Measurements from ENCODE around the gene DND1.
A peak's percentile ranks its signal among the peaks of the same experiment; 100 is the strongest.
"Not testable (repeated sequence)": the region's sequence is repeated elsewhere in the genome, so short reads cannot be mapped to it uniquely, and the experiment has no call there.

The DND1 gene

GRCh38 chr5:140671472-140672125 lies 1.8 kb downstream of the DND1 start:
- no peak for DNase-seq

GRCh38 chr5:140671035-140671434 lies 2.3 kb downstream of the DND1 start:
- DNase-seq = not testable (repeated sequence)

- DNase-seq = peak; percentile 96
Observed at GRCh38 chr5:140664359-140665119, 8.8 kb downstream of the DND1 start, which contains the start of gene WDR55. Gene WDR55 (plus strand): TSS chr5:140664904. CDS start chr5:140664913, 9 bp downstream.

- no peak for DNase-seq
Observed at GRCh38 chr5:140664030-140664358, 9.4 kb downstream of the DND1 start.

GRCh38 chr5:140660371-140660770 lies 13.0 kb downstream of the DND1 start:
- DNase-seq = not testable (repeated sequence)

- DNase-seq = no peak
Observed at GRCh38 chr5:140658870-140659269, 14.5 kb downstream of the DND1 start.

- DNase-seq = peak; percentile 49
Observed at GRCh38 chr5:140647042-140647419, 26.3 kb downstream of the DND1 start.

GRCh38 chr5:140642718-140643117 lies 30.7 kb downstream of the DND1 start:
- no peak for DNase-seq

- no peak for DNase-seq
Observed at GRCh38 chr5:140641716-140642115, 31.7 kb downstream of the DND1 start.

GRCh38 chr5:140639148-140639981 lies 34.0 kb downstream of the DND1 start, which contains the start of gene TMCO6:
Gene TMCO6 (plus strand): TSS chr5:140639451. CDS start chr5:140639528, 77 bp downstream.
- DNase-seq = peak; percentile 95

GRCh38 chr5:140638898-140639147 lies 34.6 kb downstream of the DND1 start:
- DNase-seq = not testable (repeated sequence)

GRCh38 chr5:140637371-140638100 lies 35.8 kb downstream of the DND1 start:
- no peak for DNase-seq

- DNase-seq = no peak
Observed at GRCh38 chr5:140635291-140636257, 37.8 kb downstream of the DND1 start.

- no peak for DNase-seq
Observed at GRCh38 chr5:140634103-140634502, 39.3 kb downstream of the DND1 start.

GRCh38 chr5:140633501-140633900 lies 39.9 kb downstream of the DND1 start:
- no peak for DNase-seq

- peak; percentile 49 for DNase-seq
Observed at GRCh38 chr5:140633021-140633471, 40.3 kb downstream of the DND1 start, which contains the start of gene CD14. Gene CD14 (minus strand): TSS chr5:140633175. CDS start chr5:140633071, 104 bp downstream.

- DNase-seq = peak; percentile 53
Observed at GRCh38 chr5:140632366-140633020, 40.9 kb downstream of the DND1 start.

GRCh38 chr5:140631831-140632365 lies 41.5 kb downstream of the DND1 start:
- peak; percentile 29 for DNase-seq

GRCh38 chr5:140631036-140631417 lies 42.3 kb downstream of the DND1 start:
- DNase-seq = no peak

GRCh38 chr5:140630292-140631035 lies 42.9 kb downstream of the DND1 start:
- DNase-seq = no peak
